ENCODE data around the gene UBE3C. TPM values are rescaled to one million over a fixed set of nuclear protein-coding genes. Genes with fewer than 3 reads are reported as not detected.

UBE3C gene
- total RNA-seq, 4 donors from 2014 or later, result 70.9 to 107 (median 100) TPM

GRCh38 chr7:157306846-157307838 is 168.4 kb downstream of the UBE3C start:
- 78 to 79% methylated on average over 10 to 16 of the region's 27 CpGs for WGBS, 2 donors (ENCODE audit: low coverage in 1 of 2)
- Histone ChIP-seq H3K9me3 (no peaks in the 10 kb centered on the region), H3K27ac (no peak overlapping the region), H3K4me1 (peaks cover 0 to 5% (median 0%) of the 10 kb centered on the region in 3 donors), H3K4me3 (no peak overlapping the region), H3K36me3 (no peaks in the 10 kb centered on the region), H3K27me3 (no peaks in the 10 kb centered on the region)
- TF ChIP-seq POLR2AphosphoS5 (IDR thresholded peaks at IDR 0.05) (no peak), EP300 (IDR thresholded peaks at IDR 0.05) (no peak), POLR2A (IDR thresholded peaks at IDR 0.05) (no peak)
- ATAC-seq, result no peak

GRCh38 chr7:157309988-157310668 is 171.4 kb downstream of the UBE3C start:
- Histone ChIP-seq H3K27me3 (no peaks in the 10 kb centered on the region), H3K36me3 (no peaks in the 10 kb centered on the region), H3K27ac (no peak overlapping the region), H3K4me3 (no peak overlapping the region), H3K4me1 (peaks cover 0 to 5% (median 0%) of the 10 kb centered on the region in 3 donors), H3K9me3 (no peaks in the 10 kb centered on the region)
- TF ChIP-seq, protein P1, sequence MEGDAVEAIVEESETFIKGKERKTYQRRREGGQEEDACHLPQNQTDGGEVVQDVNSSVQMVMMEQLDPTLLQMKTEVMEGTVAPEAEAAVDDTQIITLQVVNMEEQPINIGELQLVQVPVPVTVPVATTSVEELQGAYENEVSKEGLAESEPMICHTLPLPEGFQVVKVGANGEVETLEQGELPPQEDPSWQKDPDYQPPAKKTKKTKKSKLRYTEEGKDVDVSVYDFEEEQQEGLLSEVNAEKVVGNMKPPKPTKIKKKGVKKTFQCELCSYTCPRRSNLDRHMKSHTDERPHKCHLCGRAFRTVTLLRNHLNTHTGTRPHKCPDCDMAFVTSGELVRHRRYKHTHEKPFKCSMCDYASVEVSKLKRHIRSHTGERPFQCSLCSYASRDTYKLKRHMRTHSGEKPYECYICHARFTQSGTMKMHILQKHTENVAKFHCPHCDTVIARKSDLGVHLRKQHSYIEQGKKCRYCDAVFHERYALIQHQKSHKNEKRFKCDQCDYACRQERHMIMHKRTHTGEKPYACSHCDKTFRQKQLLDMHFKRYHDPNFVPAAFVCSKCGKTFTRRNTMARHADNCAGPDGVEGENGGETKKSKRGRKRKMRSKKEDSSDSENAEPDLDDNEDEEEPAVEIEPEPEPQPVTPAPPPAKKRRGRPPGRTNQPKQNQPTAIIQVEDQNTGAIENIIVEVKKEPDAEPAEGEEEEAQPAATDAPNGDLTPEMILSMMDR (IDR thresholded peaks at IDR 0.05), result no peak
- TF ChIP-seq POLR2AphosphoS5 (IDR thresholded peaks at IDR 0.05) (no peak), POLR2A (IDR thresholded peaks at IDR 0.05) (no peak), EP300 (IDR thresholded peaks at IDR 0.05) (no peak)
- no peak for ATAC-seq
- 30 to 51% methylated on average over 4 to 9 of the region's 10 CpGs for WGBS, 2 donors (ENCODE audit: low coverage in 1 of 2)

DNA sequence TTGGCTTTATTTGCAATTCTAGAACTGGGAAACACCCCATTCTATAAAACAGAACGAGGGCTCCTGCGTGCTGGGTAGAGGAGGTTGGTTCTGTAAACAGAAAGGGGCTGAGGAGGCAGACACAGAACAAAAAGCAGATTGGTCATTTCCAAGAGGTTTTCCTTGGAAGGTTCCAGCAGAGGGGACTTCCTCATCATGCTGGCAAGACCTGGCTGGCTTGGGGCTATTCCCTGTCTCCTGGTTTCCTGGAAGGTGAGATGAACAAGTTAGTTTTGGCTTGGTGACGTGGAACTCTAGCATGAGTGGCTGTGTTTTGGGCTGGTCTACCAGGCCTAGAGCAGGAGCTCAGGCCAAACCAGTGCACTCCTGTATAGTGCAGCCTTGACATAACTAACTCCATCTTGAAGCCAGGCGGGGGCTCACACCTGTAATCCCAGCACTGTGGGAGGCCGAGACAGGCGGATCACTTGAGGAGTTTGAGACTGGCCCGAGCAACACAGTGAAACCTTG is 172.0 kb downstream of the UBE3C start:
- Histone ChIP-seq H3K27me3 (no peaks in the 10 kb centered on the region), H3K27ac (no peak overlapping the region), H3K36me3 (no peaks in the 10 kb centered on the region), H3K9me3 (no peaks in the 10 kb centered on the region), H3K4me3 (no peak overlapping the region), H3K4me1 (peaks cover 0 to 5% (median 0%) of the 10 kb centered on the region in 3 donors)
- WGBS, 2 donors (ENCODE audit: low coverage in 1 of 2), result 42 to 52% methylated on average over 2 to 3 of the region's 7 CpGs
- no peak for ATAC-seq
- TF ChIP-seq EP300 (IDR thresholded peaks at IDR 0.05) (no peak), POLR2A (IDR thresholded peaks at IDR 0.05) (no peak), POLR2AphosphoS5 (IDR thresholded peaks at IDR 0.05) (no peak)
- TF ChIP-seq, protein P1 (IDR thresholded peaks at IDR 0.05), result no peak

DNA sequence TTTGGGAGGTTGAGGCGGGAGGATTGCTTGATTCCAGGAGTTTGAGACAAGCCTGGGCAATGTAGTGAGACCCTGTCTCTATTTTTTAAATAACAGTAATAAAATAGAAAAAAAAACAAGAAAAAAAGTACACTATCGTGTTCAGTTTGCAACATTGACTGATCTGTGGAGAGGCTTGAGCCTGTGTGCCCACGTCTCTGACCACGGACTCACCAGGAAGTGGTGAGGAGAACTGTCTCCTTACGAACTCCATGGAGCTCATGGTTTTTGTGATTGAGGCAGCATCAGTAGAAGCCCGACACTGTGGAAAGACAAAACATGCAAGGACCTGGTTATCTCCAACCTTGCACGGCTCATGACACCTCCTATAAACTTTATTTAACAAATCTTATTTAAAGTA is 174.2 kb downstream of the UBE3C start:
- no peak overlapping the region for H3K4me3 ChIP-seq
- 68 to 92% methylated on average over 6 to 7 of the region's 7 CpGs for WGBS, 2 donors (ENCODE audit: low coverage in 1 of 2)
- TF ChIP-seq POLR2A (IDR thresholded peaks at IDR 0.05), result no peak
- no peaks in the 10 kb centered on the region for H3K27me3 ChIP-seq
- H3K36me3 ChIP-seq, result no peaks in the 10 kb centered on the region
- no peaks in the 10 kb centered on the region for H3K9me3 ChIP-seq
- no peak overlapping the region for H3K27ac ChIP-seq
- no peak for ATAC-seq
- H3K4me1 ChIP-seq, result peaks cover 0 to 5% (median 0%) of the 10 kb centered on the region in 3 donors

- ATAC-seq, result no peak
- H3K4me1 ChIP-seq, result peaks cover 0 to 5% (median 0%) of the 10 kb centered on the region in 3 donors
- TF ChIP-seq, protein P1 (IDR thresholded peaks at IDR 0.05), result no peak
- TF ChIP-seq EP300 (IDR thresholded peaks at IDR 0.05) (no peak), POLR2AphosphoS5 (IDR thresholded peaks at IDR 0.05) (no peak), POLR2A (IDR thresholded peaks at IDR 0.05) (no peak)
- no peaks in the 10 kb centered on the region for H3K9me3 ChIP-seq
- WGBS, 2 donors (ENCODE audit: low coverage in 1 of 2), result 80 to 91% methylated on average over 4 to 5 of the region's 15 CpGs
- H3K27me3 ChIP-seq, result no peaks in the 10 kb centered on the region
- no peak overlapping the region for H3K4me3 ChIP-seq
- no peaks in the 10 kb centered on the region for H3K36me3 ChIP-seq
- H3K27ac ChIP-seq, result no peak overlapping the region
These were observed 174.9 kb downstream of the UBE3C start for GRCh38 chr7:157313645-157314044.

Data from gastroesophageal sphincter (tissue), 4 donors.